Stimulated activated CD4-positive, alpha-beta T cell treated with anti-CD3 and anti-CD28 coated beads, Interleukin-1b, Interleukin-23, amount 100 ng/mL, for 48 hours (primary cell): Measurements from ENCODE around the gene NRSN2.
"Not testable (repeated sequence)": the region's sequence is repeated elsewhere in the genome, so short reads cannot be mapped to it uniquely, and the experiment has no call there.

ENCODE experiments used
- DNase-seq: peaks from one replicate; pipeline ENCODE4 v3.0.0-alpha.2; 2020

The NRSN2 gene

GRCh38 chr20:325889-326644 lies 20.8 kb upstream of the NRSN2 start:
- DNase-seq = peak; percentile 53

- DNase-seq = no peak
These were observed 20.2 kb upstream of the NRSN2 start for GRCh38 chr20:326645-327185.

- peak; percentile 81 for DNase-seq
These were observed 19.5 kb upstream of the NRSN2 start for GRCh38 chr20:327186-328026.

- DNase-seq = no peak
These were observed 18.6 kb upstream of the NRSN2 start for GRCh38 chr20:328027-328974.

- no peak for DNase-seq
These were observed 17.8 kb upstream of the NRSN2 start for GRCh38 chr20:328975-329695.

- DNase-seq = no peak
These were observed 17.1 kb upstream of the NRSN2 start for GRCh38 chr20:329851-330232.

- peak; percentile 69 for DNase-seq
These were observed 16.4 kb upstream of the NRSN2 start for GRCh38 chr20:330233-331149.

GRCh38 chr20:334578-334977 lies 12.3 kb upstream of the NRSN2 start:
- DNase-seq = no peak

- DNase-seq = not testable (repeated sequence)
These were observed 10.9 kb upstream of the NRSN2 start for GRCh38 chr20:336040-336439.

- peak; percentile 79 for DNase-seq
These were observed 5.2 kb upstream of the NRSN2 start for GRCh38 chr20:341682-342081.

GRCh38 chr20:343107-343506 lies 3.8 kb upstream of the NRSN2 start:
- no peak for DNase-seq

- no peak for DNase-seq
These were observed 775 bp upstream of the NRSN2 start for GRCh38 chr20:346033-346639.

- DNase-seq = no peak
These were observed 367 bp downstream of the NRSN2 start for GRCh38 chr20:347317-347639.

- DNase-seq = peak; percentile 68
These were observed 951 bp downstream of the NRSN2 start for GRCh38 chr20:347640-348484.

GRCh38 chr20:348972-349841 lies 2.3 kb downstream of the NRSN2 start:
- no peak for DNase-seq

GRCh38 chr20:353166-353565 lies 6.3 kb downstream of the NRSN2 start:
- DNase-seq = no peak

- DNase-seq = peak; percentile 81
These were observed 7.5 kb downstream of the NRSN2 start for GRCh38 chr20:354298-354977.

- not testable (repeated sequence) for DNase-seq
These were observed 9.2 kb downstream of the NRSN2 start for GRCh38 chr20:356154-356553.
